Measurements from ENCODE around the gene PCP4L1.
"Not testable (repeated sequence)": the region's sequence is repeated elsewhere in the genome, so short reads cannot be mapped to it uniquely, and the experiment has no call there.

Gene PCP4L1

GRCh38 chr1:161258439-161259344 is at the start of gene PCP4L1:
TSS of gene PCP4L1 (plus strand) at chr1:161258745. CDS start at chr1:161258975, 230 bp downstream.
- DNase-seq, result peak; percentile 71

DNA sequence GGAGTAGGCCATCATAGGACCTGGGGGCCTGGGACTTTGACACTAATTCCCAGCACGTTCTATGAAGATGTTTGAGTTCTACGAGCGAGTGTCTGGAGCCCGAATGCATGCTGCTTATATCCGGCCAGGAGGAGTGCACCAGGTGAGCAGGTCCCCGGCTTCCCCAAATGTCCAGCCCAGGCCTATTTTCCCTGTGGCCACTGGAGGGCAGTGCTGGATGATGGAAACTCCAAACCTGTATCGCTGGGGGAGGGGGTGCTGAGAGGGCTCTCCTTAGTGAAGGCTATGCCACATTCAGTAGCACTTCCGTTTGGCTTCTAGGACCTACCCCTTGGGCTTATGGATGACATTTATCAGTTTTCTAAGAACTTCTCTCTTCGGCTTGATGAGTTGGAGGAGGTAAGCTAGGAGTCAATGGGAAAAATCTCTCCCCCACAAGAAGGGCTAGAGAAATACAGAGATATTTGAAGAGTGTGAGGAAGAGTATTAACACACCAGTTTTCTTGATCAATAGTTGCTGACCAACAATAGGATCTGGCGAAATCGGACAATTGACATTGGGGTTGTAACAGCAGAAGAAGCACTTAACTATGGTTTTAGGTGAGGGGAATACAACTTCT is 48.6 kb upstream of the PCP4L1 start:
- peak; percentile 64 for DNase-seq

DNA sequence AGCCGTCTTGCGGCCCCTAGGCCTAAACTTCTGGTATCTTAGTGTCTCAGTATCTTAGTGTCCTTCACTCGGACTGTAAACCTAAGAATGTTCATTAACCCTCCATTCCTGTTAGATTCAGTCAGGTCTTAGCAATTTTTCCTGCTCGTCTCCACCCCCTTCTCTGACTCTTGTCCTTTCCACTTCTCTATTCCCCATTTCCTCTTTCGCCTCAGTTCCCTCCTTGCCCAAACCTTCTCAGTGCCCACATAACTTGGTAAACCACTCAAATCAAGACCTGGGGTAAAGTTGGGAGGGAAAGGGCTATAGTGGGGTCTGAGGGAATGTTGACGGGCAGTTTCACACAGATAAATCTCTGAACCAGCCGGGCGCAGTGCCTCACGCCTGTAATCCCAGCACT is 44.2 kb upstream of the PCP4L1 start:
- no peak for DNase-seq

DNA sequence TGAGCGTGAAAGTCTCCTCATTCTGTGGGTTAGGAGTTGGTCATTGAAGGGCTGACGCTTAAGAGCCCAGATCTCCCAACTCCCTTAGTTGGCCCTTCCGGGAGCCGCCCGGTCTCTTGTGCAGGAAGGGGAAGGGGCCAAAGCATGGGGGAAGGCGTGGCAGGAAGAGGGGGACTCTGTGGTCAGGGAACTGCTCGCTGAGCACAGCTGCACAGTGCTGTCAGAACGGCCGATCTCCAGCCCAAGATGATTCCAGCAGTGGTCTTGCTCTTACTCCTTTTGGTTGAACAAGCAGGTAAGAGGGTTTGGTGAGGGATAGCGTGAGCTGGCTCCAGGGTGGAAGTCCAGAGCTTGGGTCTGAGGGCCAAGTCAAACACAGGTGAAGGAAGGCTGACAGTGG is 43.5 kb upstream of the PCP4L1 start, which contains the start of gene FCER1G:
TSS of gene FCER1G (plus strand) at position 220 of the 400 bp plus-strand sequence. CDS start at position 247, 27 bp downstream.
- DNase-seq, result no peak

DNA sequence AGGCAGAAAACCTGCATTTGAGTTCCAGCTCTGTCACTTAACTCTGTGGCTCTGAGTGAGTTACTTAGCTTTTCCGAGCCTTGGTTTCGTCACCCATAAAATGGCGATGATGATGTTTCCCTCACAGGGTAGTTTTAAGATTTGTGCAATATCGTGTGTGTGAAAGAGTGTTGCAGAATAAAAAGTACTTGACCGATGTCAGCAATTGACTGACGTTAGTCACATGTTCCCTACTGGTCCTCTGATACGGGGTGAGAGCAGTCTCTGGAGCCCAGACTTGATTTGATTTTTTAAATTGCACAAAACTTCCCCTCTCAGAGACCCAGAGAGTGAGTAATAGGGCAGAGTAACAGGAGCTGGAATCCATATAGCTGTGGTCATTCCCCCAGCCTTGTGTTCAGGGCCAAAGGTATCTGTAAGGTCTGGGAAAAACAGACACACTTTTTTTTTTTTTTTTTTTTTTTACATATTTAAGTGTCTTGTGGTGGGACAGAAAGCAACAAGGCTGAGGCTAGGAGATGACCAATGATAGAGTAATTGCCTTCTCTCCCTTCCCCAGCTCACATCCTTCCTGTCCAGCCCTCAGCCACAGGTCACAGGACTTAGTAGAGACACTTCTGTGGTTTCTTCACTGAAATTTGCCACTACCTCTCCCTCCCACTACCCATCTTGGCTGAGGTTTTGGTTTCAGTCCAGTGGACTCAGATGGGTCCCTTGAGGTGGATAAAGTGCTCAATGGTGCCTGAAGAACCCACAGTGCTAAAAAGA is 41.4 kb upstream of the PCP4L1 start:
- no peak for DNase-seq

GRCh38 chr1:161217831-161218230 is 40.7 kb upstream of the PCP4L1 start:
- no peak for DNase-seq

GRCh38 chr1:161218301-161219077 is 40.1 kb upstream of the PCP4L1 start:
- no peak for DNase-seq

GRCh38 chr1:161219078-161219892 is 39.3 kb upstream of the PCP4L1 start:
- DNase-seq, result no peak

- DNase-seq, result no peak
Observed at GRCh38 chr1:161220002-161220401, 38.5 kb upstream of the PCP4L1 start.

DNA sequence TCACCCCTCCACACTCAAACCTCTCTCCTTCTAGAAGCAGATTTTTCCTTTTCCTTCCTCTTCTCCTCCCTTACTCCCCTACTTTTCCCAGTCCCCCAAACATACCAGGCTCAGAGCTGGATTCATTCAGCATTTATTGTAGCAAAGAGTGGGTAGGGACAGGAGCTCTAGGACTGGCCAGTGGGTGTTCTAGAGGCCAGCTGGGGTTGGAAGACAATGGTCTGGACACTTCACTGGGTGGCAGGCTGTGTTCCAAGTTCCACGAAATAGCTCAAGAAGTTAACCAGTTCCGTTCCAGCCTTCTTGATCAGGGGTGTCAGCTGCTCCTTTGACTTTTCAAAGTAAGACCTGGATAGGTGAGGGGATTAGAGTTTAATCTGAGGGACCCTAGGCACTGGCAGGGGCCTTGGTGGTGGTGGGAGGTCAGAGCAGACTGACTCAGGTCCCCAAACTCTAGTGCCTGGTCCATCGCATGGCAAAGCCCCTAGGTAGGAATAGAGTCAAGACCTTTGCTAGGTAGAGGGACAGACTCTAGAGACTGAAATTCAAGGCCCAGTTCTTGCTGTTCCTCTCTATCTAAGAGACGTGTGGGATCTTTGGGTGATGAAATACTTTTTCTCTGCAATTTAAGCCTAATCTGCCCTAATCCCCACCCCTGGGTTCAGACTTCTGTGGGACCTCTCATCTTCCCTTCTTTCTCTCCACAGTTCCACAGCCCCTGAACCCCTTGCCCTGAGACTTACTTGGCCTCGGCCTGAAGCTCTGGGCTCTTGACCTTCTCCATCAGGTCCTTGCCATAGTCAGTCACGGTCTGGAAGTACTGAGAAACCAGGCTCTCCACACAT is 36.1 kb upstream of the PCP4L1 start:
- no peak for DNase-seq

- no peak for DNase-seq
Observed at GRCh38 chr1:161223805-161224694, 34.5 kb upstream of the PCP4L1 start.

DNA sequence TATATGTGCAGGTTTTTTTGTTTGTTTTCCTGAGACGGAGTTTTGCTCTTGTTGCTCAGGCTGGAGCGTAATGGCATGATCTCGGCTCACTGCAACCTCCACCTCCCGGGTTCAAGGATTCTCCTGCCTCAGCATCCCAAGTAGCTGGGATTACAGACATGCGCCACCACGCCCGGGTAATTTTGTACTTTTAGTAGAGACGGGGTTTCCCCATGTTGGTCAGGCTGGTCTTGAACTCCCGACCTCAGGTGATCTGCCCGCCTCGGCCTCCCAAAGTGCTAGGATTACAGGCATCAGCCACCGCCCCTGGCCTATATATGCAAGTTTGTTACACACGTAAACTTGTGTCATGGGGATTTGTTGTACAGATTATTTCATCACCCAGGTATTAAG is 33.9 kb upstream of the PCP4L1 start:
- not testable (repeated sequence) for DNase-seq

- no peak for DNase-seq
Observed at GRCh38 chr1:161225178-161225533, 33.4 kb upstream of the PCP4L1 start.

DNA sequence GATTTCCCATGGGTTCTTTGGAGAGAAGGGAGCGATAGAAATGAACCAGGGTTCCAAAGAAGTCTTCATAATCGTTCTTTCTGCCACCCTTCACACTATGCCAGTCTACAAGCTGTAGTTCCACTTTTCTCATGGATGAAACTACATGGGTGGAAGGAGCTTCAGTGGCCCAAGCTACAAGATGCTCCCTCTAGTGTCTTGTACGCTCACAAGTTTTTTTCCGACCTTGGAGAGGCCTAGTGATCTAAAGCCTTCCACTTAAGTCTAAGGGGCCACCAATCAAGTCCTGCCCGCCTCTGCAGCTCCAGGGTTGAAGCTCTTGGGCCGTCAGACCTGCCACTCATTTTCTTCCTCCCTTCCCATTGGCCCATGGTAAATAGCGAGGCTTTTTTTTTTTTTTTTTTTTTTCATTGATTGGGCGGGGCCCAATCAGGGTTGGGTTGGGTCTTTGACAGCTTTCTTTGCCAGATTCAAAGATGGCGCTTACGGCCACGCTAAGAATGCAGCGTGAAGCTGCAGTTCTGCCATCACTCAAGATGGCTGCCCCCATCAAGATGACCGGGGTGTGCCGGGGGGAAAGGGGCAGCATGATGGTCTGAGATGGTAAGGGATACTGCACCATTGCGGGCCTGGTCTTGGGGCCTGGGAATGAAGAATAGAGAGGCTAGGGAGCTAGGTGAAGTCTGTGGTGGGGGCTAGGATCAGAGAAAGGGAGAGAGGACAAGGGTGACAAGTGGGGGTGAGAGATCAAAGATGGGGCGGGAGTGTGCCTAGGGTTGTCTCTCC is 32.8 kb upstream of the PCP4L1 start, which contains the start of gene TOMM40L:
TSS of gene TOMM40L (plus strand) at position 527 of the 786 bp plus-strand sequence. CDS start 430 bp downstream, outside the sequence.
- peak; percentile 96 for DNase-seq

- no peak for DNase-seq
Observed at GRCh38 chr1:161226320-161226711, 32.2 kb upstream of the PCP4L1 start.

DNA sequence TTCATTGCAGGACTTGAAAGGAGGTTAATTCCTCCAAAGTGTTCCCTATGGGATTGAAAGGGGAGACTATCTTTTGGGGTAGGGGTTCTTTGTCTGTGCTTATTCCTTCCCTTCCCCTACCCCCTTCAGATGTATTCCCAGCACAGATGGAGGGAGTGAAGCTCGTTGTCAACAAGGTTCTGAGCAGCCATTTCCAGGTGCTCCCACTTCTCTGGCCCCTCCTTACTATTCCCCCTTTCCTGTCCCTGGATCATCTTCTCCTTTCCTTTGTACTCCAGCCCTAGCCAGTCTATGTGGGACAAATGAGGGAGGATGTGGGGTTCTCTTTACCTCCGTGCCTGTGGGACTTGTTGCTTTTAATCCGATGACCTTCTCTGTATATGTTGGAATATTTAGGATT is 31.8 kb upstream of the PCP4L1 start:
- no peak for DNase-seq

DNA sequence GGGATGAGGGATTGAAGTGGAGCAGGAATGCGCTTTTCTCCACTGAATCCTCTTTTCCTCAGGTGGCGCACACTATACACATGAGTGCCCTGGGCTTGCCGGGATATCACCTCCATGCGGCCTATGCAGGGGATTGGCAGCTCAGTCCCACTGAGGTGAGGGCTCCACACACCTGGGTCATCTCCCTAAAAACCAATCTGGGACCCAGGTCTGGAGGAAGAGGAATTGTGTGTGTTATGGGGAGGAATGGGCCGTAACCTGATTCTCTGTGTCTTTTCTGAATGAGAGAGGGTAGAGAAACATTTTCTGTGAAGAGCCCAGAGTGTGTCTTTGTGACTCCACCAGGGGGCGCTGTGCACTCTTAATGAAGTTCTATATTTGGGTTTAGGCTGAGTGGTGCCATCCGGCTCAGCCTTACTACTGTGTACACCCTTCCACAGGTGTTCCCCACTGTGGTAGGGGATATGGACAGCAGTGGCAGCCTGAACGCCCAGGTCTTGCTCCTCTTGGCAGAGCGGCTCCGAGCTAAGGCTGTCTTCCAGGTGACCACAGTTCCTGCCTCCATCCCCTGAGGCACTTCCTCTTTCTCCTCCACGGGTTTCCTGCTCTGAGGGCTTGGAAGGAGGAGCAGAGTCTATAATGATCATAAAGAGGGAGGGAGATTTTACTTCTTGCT is 31.2 kb upstream of the PCP4L1 start:
- peak; percentile 72 for DNase-seq

DNA sequence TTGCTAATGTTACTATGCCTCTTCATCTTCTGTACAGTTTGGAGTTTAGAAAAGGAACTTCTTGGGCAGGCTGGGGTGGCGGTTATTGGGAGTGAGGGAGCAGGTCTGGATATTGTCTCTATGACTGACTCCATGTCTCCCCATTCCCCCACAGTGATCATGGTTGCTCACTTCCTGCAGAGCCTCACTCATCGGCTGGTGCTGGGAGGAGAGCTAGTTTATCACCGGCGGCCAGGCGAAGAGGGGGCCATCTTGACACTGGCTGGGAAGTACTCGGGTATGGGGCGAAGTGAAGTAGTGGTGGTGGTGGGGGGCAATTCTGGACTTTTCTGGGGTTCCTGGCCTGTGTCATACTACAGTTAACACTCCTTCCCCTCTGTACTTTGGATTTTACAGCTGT is 30.5 kb upstream of the PCP4L1 start:
- no peak for DNase-seq
